Measurements from ENCODE around the gene RPS3.

Gene RPS3

GRCh38 chr11:75420224-75421034 lies 21.1 kb downstream of the RPS3 start:
- H3K36me3 ChIP-seq (ENCODE audit: control insufficient read depth, insufficient read depth, low read length): peaks cover 6% of the 10 kb centered on the region
- no peak for DNase-seq (ENCODE audit: extremely low read depth, insufficient read length)
- TF ChIP-seq, protein P1, sequence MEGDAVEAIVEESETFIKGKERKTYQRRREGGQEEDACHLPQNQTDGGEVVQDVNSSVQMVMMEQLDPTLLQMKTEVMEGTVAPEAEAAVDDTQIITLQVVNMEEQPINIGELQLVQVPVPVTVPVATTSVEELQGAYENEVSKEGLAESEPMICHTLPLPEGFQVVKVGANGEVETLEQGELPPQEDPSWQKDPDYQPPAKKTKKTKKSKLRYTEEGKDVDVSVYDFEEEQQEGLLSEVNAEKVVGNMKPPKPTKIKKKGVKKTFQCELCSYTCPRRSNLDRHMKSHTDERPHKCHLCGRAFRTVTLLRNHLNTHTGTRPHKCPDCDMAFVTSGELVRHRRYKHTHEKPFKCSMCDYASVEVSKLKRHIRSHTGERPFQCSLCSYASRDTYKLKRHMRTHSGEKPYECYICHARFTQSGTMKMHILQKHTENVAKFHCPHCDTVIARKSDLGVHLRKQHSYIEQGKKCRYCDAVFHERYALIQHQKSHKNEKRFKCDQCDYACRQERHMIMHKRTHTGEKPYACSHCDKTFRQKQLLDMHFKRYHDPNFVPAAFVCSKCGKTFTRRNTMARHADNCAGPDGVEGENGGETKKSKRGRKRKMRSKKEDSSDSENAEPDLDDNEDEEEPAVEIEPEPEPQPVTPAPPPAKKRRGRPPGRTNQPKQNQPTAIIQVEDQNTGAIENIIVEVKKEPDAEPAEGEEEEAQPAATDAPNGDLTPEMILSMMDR (IDR thresholded peaks at IDR 0.05; ENCODE audit: insufficient read depth, low read length, poor library complexity, severe bottlenecking): no peak

DNA sequence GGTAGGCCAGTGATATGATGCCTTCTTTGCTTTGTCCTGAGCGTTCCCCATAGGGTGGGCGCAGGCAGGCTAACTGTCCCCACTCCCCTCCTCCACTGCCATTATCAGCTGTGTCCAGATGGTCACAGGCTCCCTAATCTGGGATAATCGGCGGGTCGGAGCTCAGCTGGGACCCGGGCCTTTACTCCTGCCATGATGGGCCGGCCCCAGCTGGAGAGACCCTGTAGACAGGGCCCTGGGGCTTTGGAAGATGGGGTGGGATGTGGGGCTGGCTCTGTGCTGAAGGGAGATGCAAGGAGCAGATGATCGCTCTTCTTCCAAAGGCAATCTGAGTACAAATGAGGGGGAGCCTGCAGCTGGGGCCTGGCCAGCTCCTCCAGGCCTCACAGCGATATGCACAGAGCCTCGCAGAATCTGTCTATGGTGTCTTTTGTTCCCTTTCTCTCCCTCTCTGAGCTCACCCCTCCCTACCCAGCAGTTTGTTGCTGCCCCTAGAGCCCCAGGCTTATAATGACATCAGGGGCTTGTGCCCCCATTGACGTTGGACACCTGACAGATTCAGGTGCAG lies 21.8 kb downstream of the RPS3 start:
- peaks cover 6% of the 10 kb centered on the region for H3K36me3 ChIP-seq (ENCODE audit: control insufficient read depth, insufficient read depth, low read length)
- TF ChIP-seq, protein P1 (IDR thresholded peaks at IDR 0.05; ENCODE audit: insufficient read depth, low read length, poor library complexity, severe bottlenecking): no peak
- DNase-seq (ENCODE audit: extremely low read depth, insufficient read length): no peak
- H3K27me3 ChIP-seq (replicated peaks; ENCODE audit: control insufficient read depth, insufficient read depth, low read length): no peaks in the 10 kb centered on the region
- H3K4me3 ChIP-seq (replicated peaks; ENCODE audit: low read depth, low read length): no peak overlapping the region

More at GRCh38 chr11:75420224-75421034, 21.1 kb downstream of the RPS3 start:
- Histone ChIP-seq H3K4me3 (replicated peaks; ENCODE audit: low read depth, low read length) (no peak overlapping the region), H3K27me3 (replicated peaks; ENCODE audit: control insufficient read depth, insufficient read depth, low read length) (no peaks in the 10 kb centered on the region)

DNA sequence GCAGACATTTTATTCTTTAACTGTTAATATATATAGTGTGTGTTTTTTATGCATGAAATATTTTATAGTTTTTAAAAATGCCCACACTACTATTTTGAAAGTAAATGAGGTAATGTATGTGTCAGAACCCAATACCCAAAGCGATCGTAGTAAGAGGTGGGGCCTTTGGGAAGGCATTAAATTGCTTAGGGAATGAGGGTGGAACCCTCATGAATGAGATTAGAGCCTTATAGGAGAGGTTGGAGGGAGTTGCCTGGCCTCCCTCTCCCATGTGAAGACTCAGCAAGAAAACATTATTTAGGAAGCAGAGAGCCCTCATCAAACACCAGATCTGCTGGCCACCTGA lies 22.6 kb downstream of the RPS3 start:
- no peak for DNase-seq (ENCODE audit: extremely low read depth, insufficient read length)
- Histone ChIP-seq H3K36me3 (ENCODE audit: control insufficient read depth, insufficient read depth, low read length) (peaks cover 6% of the 10 kb centered on the region), H3K4me3 (replicated peaks; ENCODE audit: low read depth, low read length) (no peak overlapping the region), H3K27me3 (replicated peaks; ENCODE audit: control insufficient read depth, insufficient read depth, low read length) (no peaks in the 10 kb centered on the region)
- TF ChIP-seq, protein P1 (IDR thresholded peaks at IDR 0.05; ENCODE audit: insufficient read depth, low read length, poor library complexity, severe bottlenecking): no peak

GRCh38 chr11:75422248-75423231 lies 23.2 kb downstream of the RPS3 start:
- H3K36me3 ChIP-seq (ENCODE audit: control insufficient read depth, insufficient read depth, low read length): peaks cover 6% of the 10 kb centered on the region
- TF ChIP-seq, protein P1 (IDR thresholded peaks at IDR 0.05; ENCODE audit: insufficient read depth, low read length, poor library complexity, severe bottlenecking): no peak
- no peaks in the 10 kb centered on the region for H3K27me3 ChIP-seq (replicated peaks; ENCODE audit: control insufficient read depth, insufficient read depth, low read length)
- no peak overlapping the region for H3K4me3 ChIP-seq (replicated peaks; ENCODE audit: low read depth, low read length)
- DNase-seq (ENCODE audit: extremely low read depth, insufficient read length): no peak

DNA sequence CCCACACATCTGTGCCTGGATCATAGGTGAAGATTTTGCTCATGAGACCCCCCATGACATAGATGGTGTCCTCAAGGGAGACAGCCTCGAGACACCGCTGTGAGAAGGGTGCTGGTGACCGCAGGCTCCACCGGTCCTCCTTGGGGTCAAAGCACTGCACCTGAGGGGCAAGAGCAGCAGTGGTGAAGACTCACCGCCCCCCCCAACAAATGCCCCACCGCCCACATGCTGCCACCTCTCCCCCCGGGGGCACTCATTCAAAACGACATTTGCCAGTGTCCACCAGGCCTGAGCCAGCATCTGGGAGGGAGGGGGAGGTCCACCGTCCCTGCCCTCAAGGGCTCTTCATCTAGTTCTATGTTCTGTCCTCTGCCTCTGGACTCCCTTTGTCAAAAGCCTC lies 24.4 kb downstream of the RPS3 start:
- TF ChIP-seq, protein P1 (IDR thresholded peaks at IDR 0.05; ENCODE audit: insufficient read depth, low read length, poor library complexity, severe bottlenecking): no peak
- Histone ChIP-seq H3K4me3 (replicated peaks; ENCODE audit: low read depth, low read length) (no peak overlapping the region), H3K27me3 (replicated peaks; ENCODE audit: control insufficient read depth, insufficient read depth, low read length) (no peaks in the 10 kb centered on the region), H3K36me3 (ENCODE audit: control insufficient read depth, insufficient read depth, low read length) (peaks cover 2% of the 10 kb centered on the region)
- DNase-seq (ENCODE audit: extremely low read depth, insufficient read length): no peak
